ENCODE data around the gene TNFRSF6B.

Gene TNFRSF6B

DNA sequence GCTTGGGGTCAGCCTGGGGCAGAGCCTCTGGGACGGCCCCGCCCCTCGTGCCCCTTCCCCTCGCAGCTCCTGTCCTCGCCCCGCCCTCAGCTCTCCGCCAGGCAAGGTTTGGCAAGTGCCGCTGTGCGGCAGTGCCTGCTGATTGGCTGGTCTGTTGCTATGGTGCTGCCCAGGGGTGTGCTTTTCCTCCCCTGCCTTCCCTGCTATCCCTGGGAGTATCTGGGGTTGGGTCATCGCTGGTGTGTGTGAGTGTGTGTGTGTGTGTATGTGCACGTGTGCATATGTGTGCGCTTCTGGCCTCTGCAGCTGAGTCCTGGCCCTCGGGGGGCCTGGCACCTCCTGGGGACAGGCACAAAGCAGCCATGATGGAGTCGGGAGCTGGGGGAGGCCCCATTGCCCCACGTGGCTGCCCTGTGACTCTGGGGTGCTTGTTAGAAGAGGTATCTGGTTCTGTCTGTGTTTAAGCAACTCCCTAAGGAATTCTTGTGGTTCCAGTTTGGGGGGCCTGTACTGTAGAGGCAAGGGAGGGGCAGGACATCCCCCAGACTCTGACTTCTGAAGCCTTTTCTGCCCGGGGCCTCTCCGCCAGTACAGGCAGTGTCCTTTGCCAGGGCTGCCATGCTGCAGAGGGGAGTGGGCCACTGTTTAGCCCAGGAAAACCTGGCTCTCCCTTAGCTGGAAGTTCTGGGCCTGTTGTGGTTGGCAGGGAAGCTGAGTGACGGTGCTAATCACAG lies 31.4 kb upstream of the TNFRSF6B start:
- no peak for TF ChIP-seq SIN3A (IDR thresholded peaks at IDR 0.05; ENCODE audit: borderline replicate concordance, insufficient read depth, low read length)
- TF ChIP-seq TAF1 (IDR thresholded peaks at IDR 0.05; ENCODE audit: borderline replicate concordance, insufficient read depth, low read length), result no peak
- no peak for TF ChIP-seq FOXP2 (optimal IDR thresholded peaks at IDR 0.05; ENCODE audit: borderline replicate concordance, extremely low read depth, extremely low read length, insufficient read depth)
- TF ChIP-seq POLR2AphosphoS5 (IDR thresholded peaks at IDR 0.05; ENCODE audit: low read depth, low read length), result no peak
- TF ChIP-seq, protein P1, sequence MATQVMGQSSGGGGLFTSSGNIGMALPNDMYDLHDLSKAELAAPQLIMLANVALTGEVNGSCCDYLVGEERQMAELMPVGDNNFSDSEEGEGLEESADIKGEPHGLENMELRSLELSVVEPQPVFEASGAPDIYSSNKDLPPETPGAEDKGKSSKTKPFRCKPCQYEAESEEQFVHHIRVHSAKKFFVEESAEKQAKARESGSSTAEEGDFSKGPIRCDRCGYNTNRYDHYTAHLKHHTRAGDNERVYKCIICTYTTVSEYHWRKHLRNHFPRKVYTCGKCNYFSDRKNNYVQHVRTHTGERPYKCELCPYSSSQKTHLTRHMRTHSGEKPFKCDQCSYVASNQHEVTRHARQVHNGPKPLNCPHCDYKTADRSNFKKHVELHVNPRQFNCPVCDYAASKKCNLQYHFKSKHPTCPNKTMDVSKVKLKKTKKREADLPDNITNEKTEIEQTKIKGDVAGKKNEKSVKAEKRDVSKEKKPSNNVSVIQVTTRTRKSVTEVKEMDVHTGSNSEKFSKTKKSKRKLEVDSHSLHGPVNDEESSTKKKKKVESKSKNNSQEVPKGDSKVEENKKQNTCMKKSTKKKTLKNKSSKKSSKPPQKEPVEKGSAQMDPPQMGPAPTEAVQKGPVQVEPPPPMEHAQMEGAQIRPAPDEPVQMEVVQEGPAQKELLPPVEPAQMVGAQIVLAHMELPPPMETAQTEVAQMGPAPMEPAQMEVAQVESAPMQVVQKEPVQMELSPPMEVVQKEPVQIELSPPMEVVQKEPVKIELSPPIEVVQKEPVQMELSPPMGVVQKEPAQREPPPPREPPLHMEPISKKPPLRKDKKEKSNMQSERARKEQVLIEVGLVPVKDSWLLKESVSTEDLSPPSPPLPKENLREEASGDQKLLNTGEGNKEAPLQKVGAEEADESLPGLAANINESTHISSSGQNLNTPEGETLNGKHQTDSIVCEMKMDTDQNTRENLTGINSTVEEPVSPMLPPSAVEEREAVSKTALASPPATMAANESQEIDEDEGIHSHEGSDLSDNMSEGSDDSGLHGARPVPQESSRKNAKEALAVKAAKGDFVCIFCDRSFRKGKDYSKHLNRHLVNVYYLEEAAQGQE (IDR thresholded peaks at IDR 0.05; ENCODE audit: insufficient read depth in 1 of 2, low read depth in 2 of 2, low read length in 2 of 2), result no peak

DNA sequence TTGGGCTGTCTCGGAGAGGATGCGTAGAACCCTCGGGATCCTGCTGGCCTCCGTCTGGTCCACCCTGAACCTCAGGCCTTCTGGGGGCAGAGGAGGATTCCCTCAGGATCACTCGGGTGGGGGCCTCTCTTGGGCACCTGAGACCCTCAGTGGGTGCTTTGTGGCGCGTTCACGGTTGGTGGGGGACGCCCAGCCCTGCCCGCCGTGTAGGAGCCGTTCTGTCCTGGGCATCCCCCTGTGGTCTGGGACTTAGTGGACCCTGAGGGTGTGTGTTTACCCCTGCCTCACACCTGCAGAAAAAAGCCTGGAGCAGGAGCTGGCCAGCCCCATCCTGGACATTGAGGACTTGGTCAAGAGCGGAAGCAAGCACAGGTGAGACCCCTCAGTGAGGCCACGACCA lies 30.7 kb upstream of the TNFRSF6B start:
- TF ChIP-seq, protein P1 (IDR thresholded peaks at IDR 0.05; ENCODE audit: insufficient read depth in 1 of 2, low read depth in 2 of 2, low read length in 2 of 2), result no peak
- TF ChIP-seq SIN3A (IDR thresholded peaks at IDR 0.05; ENCODE audit: borderline replicate concordance, insufficient read depth, low read length) (no peak), POLR2AphosphoS5 (IDR thresholded peaks at IDR 0.05; ENCODE audit: low read depth, low read length) (no peak), FOXP2 (optimal IDR thresholded peaks at IDR 0.05; ENCODE audit: borderline replicate concordance, extremely low read depth, extremely low read length, insufficient read depth) (no peak), TAF1 (IDR thresholded peaks at IDR 0.05; ENCODE audit: borderline replicate concordance, insufficient read depth, low read length) (no peak)

DNA sequence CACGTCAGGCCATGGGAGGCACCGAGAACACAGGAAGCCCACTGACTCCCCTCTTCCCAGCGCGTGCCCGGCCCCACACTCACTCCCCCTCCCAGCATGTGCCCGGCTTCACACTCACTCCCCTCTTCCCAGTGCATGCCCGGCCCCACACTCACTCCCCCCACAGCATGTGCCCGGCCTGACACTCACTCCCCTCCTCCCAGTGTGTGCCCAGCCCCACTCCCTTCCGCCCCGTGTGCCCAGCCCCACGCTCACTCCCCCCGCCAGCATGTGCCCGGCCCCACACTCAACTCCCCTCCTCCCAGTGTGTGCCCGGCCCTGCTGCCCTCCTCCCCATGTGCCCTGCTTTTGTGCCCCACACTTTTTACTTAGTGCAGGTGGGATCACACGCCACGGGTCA lies 28.6 kb upstream of the TNFRSF6B start:
- TF ChIP-seq POLR2AphosphoS5 (IDR thresholded peaks at IDR 0.05; ENCODE audit: low read depth, low read length), result no peak
- TF ChIP-seq FOXP2 (optimal IDR thresholded peaks at IDR 0.05; ENCODE audit: borderline replicate concordance, extremely low read depth, extremely low read length, insufficient read depth), result no peak
- TF ChIP-seq, protein P1 (IDR thresholded peaks at IDR 0.05; ENCODE audit: insufficient read depth in 1 of 2, low read depth in 2 of 2, low read length in 2 of 2), result no peak
- TF ChIP-seq TAF1 (IDR thresholded peaks at IDR 0.05; ENCODE audit: borderline replicate concordance, insufficient read depth, low read length), result no peak
- no peak for TF ChIP-seq SIN3A (IDR thresholded peaks at IDR 0.05; ENCODE audit: borderline replicate concordance, insufficient read depth, low read length)

DNA sequence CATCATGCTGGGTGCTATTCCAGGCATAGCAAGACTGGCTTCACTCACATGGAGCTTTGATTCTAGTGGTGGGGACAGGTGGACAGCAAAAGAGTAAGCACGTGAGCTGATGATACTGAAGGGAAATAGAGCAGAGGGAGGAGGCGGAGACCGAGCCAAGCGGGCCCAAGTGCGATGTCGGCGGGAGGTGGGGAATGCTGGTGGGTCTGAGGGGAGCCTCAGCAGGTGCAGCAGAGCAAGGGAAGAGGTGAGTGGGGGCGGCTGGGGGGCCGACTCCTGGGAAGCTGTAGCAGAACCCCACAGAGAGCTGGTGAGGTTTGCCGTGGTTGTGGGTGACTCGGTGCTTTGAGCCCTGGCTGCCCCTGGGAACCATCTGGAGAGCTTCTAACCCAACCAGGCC lies 28.1 kb upstream of the TNFRSF6B start:
- no peak for TF ChIP-seq POLR2AphosphoS5 (IDR thresholded peaks at IDR 0.05; ENCODE audit: low read depth, low read length)
- TF ChIP-seq FOXP2 (optimal IDR thresholded peaks at IDR 0.05; ENCODE audit: borderline replicate concordance, extremely low read depth, extremely low read length, insufficient read depth), result no peak
- no peak for TF ChIP-seq SIN3A (IDR thresholded peaks at IDR 0.05; ENCODE audit: borderline replicate concordance, insufficient read depth, low read length)
- TF ChIP-seq, protein P1 (IDR thresholded peaks at IDR 0.05; ENCODE audit: insufficient read depth in 1 of 2, low read depth in 2 of 2, low read length in 2 of 2), result no peak
- no peak for TF ChIP-seq TAF1 (IDR thresholded peaks at IDR 0.05; ENCODE audit: borderline replicate concordance, insufficient read depth, low read length)

Data from PFSK-1 (cell line).